Type B pancreatic cell (in vitro differentiated cells): ENCODE results near the gene TRAF7. TPM values are rescaled to one million over a fixed set of nuclear protein-coding genes. Genes with fewer than 3 reads are reported as not detected.
"Not testable (repeated sequence)": the region's sequence is repeated elsewhere in the genome, so short reads cannot be mapped to it uniquely, and the experiment has no call there.

ENCODE experiments used
- DNase-seq: peaks from one replicate; pipeline ENCODE4 v3.0.0; 2021; ENCODE audit warnings: mixed read lengths; ENCODE audit not compliant: unreplicated experiment; ENCODE audit errors: extremely low spot score
- H3K27ac Mint-ChIP-seq: 2 replicates; pipeline ENCODE4 v1.8.0; 2021; ENCODE audit warnings: mild to moderate bottlenecking, mixed read lengths
- H3K27me3 Mint-ChIP-seq: 2 replicates; pipeline ENCODE4 v1.8.0; 2021; ENCODE audit warnings: mixed read lengths
- H3K36me3 Mint-ChIP-seq: 2 replicates; pipeline ENCODE4 v1.8.0; 2021; ENCODE audit warnings: mixed read lengths
- H3K4me1 Mint-ChIP-seq: one replicate; pipeline ENCODE4 v1.8.0; 2021; ENCODE audit warnings: mixed read lengths; ENCODE audit not compliant: unreplicated experiment
- H3K4me3 Mint-ChIP-seq: 2 replicates; pipeline ENCODE4 v1.8.0; 2021; ENCODE audit warnings: mild to moderate bottlenecking, mixed read lengths
- H3K9me3 Mint-ChIP-seq: 2 replicates; pipeline ENCODE4 v1.8.0; 2021; ENCODE audit warnings: mixed read lengths
- CTCF ChIP-seq: fragments of 200-600 bp; sonication (generic); conservative IDR thresholded peaks from 2 replicates; pipeline ENCODE4 v1.5.0; 2021; ENCODE audit warnings: antibody characterized with exemption, mild to moderate bottlenecking
- total RNA-seq: library from RNA; stranded (reverse); gene quantifications from 2 replicates; pipeline ENCODE4 v1.2.1, GENCODE V29; 2021; ENCODE audit warnings: low replicate concordance

TRAF7 gene
- total RNA-seq, 1 donor from 2014 or later, result 71.0 TPM

DNA sequence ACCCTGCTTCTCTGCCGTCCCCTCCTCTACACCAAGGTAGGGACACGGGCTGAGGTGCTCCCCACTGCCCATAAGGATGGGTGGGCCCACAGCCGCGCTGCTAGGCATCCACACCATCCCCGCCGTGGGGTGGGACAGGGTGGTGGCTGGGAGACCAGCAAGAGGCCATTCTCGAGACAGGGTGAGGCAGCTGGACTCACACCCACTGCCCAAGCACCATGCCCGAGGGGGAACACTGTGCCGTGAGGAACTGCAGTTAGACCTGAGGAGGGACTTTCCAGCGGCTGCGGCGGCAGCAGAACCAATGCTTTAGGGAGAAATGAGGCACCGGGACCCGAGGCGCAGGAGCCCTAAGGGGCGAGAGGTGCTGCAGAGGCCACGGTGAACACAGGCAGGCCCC lies 33.2 kb upstream of the TRAF7 start:
- Mint-ChIP-seq H3K4me1 (peaks cover 10% of the 10 kb centered on the region), H3K27me3 (no peaks in the 10 kb centered on the region), H3K36me3 (no peaks in the 10 kb centered on the region), H3K27ac (no peak overlapping the region), H3K4me3 (no peak overlapping the region), H3K9me3 (no peaks in the 10 kb centered on the region)
- DNase-seq, result no peak
- TF ChIP-seq CTCF, result no peak

DNA sequence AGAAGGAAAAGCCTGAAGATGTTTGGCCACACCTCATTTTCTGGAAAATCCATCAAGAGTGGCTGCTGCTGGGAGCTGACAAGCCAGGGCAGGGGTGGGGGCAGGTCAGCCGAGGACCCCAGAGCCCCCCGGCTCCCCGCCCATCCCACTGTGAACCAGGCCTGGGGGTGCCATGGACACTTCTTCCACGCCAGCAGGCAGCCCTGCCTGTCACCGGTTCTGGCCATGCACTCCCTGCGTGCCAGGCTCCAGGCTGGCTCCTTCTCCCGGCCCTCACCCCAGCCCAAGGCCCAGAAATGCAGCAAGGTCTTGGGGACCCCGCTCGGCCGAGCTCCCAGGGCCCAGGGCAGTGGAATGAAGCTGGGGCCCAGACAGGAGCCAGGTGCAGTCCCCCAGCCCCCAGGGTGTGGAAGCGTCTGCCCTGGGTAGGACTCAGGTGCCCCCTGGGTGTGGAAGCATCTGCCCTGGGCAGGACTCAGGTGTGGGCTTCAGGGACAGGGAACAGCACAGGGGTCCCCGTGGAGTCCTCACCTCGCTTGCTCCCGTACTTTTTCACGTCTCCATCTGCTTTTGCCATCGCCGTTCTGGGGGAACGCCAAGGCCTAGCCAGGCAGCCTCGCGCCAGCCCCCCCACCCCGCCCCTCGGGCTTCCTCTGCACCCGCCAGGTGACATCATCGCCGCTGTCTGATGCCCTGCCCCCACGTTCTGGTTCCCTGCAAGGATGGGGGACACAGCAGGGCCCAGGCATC lies 32.5 kb upstream of the TRAF7 start:
- H3K4me3 Mint-ChIP-seq, DNase-seq, H3K36me3 Mint-ChIP-seq, H3K4me1 Mint-ChIP-seq, H3K9me3 Mint-ChIP-seq, H3K27me3 Mint-ChIP-seq, H3K27ac Mint-ChIP-seq: not testable (repeated sequence)

- H3K27ac Mint-ChIP-seq, H3K36me3 Mint-ChIP-seq, H3K27me3 Mint-ChIP-seq, DNase-seq, H3K9me3 Mint-ChIP-seq, H3K4me1 Mint-ChIP-seq, H3K4me3 Mint-ChIP-seq: not testable (repeated sequence)
These were observed 31.7 kb upstream of the TRAF7 start for GRCh38 chr16:2123706-2124376.

GRCh38 chr16:2124377-2124693 lies 31.2 kb upstream of the TRAF7 start:
- H3K4me1 Mint-ChIP-seq, H3K27me3 Mint-ChIP-seq: not testable (repeated sequence)
- H3K4me3 Mint-ChIP-seq, result peak overlapping the region; percentile 31

DNA sequence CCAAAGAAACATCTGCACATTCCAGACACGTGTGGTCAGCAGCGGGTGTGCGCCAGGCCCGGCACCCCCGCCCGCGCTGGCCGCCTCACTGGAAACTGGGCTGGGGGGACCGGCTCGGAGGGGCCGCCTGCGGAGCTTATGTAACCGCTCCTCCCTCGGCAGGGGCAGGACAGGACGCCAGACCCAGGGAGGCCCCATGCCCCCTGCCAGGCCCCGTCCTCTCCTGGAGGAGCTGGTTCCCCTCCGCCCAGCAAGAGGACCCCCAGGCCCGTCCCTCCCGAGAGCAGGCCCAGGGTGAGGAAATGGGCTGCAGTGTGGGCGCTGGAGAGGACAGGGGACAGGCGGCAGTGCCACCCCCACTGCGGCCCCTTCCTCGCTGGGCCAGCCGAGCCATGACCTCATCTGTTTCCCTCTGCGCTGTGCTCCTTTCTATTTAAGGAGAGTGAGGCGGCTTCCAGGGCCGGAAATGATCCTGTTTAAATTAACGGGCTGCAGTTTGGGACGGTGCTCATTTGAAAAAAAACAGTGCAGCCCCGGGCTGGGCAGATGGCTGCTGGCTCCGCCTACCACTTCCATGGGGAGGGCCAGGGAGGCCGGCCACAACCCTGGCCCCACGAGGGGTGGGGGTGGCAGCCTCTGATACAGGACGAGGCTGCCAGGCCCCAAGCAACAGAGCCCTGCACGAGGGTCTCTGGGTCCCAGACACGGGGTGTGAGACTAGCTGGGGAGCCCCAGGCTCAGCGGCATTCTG lies 30.7 kb upstream of the TRAF7 start:
- H3K4me1 Mint-ChIP-seq, H3K27me3 Mint-ChIP-seq, DNase-seq, H3K36me3 Mint-ChIP-seq, H3K9me3 Mint-ChIP-seq: not testable (repeated sequence)
- Mint-ChIP-seq H3K4me3 (peak overlapping the region; percentile 77), H3K27ac (peak overlapping the region; percentile 61)

More at GRCh38 chr16:2124377-2124693, 31.2 kb upstream of the TRAF7 start:
- H3K9me3 Mint-ChIP-seq, H3K36me3 Mint-ChIP-seq, DNase-seq: not testable (repeated sequence)
- H3K27ac Mint-ChIP-seq, result peak overlapping the region; percentile 61

DNA sequence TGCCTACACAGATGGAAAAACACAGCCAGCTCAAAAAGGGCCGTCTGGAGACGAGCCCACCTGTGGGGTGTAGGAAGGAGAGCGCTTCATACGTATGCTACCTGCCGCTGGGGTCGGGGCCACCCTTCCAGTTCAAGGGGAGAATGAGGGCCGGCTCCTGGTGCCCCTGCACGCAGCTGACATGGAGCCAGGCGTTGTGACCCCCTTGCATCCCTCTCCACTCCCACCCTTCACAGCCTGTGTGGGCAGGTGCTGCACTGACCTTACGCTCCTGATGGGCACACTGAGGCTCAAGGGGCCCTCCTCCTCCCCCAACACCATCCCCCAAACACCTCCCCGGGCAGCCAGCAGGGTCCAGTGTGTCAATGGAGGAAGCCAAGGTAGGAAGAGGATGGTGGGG lies 30.0 kb upstream of the TRAF7 start:
- H3K4me3 Mint-ChIP-seq, result peak overlapping the region; percentile 77
- not testable (repeated sequence) for H3K4me1 Mint-ChIP-seq, H3K36me3 Mint-ChIP-seq, H3K9me3 Mint-ChIP-seq, H3K27me3 Mint-ChIP-seq, DNase-seq
- peak overlapping the region; percentile 61 for H3K27ac Mint-ChIP-seq

DNA sequence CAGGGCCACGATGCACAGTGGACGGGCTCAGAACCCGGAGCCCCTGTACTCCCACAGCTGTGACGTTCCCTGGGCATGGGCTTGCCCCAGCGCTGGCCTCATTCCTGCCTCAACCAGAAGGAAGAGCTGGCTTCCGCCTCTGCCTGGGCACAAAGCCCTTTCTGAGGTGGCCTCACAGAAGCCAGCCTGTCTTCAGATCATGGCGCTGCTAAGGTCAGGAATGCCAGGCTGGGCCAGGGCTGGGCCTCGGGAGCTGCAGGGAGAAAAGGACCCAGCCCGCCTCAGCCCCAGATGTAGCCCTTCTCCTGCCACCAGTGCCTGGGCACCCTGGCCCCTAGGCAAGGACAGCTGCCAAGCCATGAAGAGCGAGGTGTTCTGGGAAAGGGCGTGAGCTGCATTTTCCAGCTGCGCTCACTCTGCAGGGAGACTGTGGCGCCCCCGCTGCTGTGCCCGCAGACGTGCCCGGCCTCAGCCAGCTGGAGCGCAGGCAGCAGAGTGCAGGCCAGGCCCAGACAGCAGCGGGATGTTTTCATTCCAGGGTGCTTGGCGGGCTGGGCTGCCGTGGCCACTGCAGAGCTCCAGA lies 29.3 kb upstream of the TRAF7 start:
- not testable (repeated sequence) for H3K4me3 Mint-ChIP-seq, H3K9me3 Mint-ChIP-seq, H3K36me3 Mint-ChIP-seq, H3K4me1 Mint-ChIP-seq, H3K27ac Mint-ChIP-seq, H3K27me3 Mint-ChIP-seq, DNase-seq

GRCh38 chr16:2126928-2127556 lies 28.5 kb upstream of the TRAF7 start:
- not testable (repeated sequence) for H3K4me3 Mint-ChIP-seq, H3K36me3 Mint-ChIP-seq, H3K27ac Mint-ChIP-seq, H3K27me3 Mint-ChIP-seq, DNase-seq, H3K4me1 Mint-ChIP-seq, H3K9me3 Mint-ChIP-seq

GRCh38 chr16:2127630-2128280 lies 27.8 kb upstream of the TRAF7 start:
- not testable (repeated sequence) for H3K9me3 Mint-ChIP-seq, H3K4me1 Mint-ChIP-seq, H3K27me3 Mint-ChIP-seq, H3K27ac Mint-ChIP-seq, H3K36me3 Mint-ChIP-seq, DNase-seq
- H3K4me3 Mint-ChIP-seq, result peak overlapping the region; percentile 65

DNA sequence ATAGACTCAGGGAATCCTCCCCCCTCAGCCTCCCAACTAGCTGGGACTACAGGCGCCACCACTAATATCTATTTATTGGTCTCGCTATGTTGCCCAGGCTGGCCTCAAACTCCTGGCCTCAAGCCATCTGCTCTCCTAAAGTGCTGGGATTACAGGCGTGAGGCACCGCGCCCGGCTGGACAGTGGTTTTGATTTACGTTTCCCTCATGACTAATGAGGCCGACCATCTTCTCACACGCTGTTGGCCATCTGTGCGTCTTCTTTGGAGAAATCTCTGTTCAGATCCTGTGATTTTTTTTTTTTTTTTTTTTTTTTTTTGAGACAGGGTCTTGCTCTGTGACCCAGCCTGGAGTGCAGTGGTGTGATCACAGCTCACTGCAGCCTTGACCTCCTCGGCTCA lies 26.3 kb upstream of the TRAF7 start:
- peak overlapping the region; percentile 95 for H3K27ac Mint-ChIP-seq
- not testable (repeated sequence) for H3K4me3 Mint-ChIP-seq, H3K36me3 Mint-ChIP-seq, H3K27me3 Mint-ChIP-seq, DNase-seq, H3K9me3 Mint-ChIP-seq, H3K4me1 Mint-ChIP-seq

- Mint-ChIP-seq H3K4me3 (peak overlapping the region; percentile 60), H3K27ac (peak overlapping the region; percentile 72)
- not testable (repeated sequence) for H3K4me1 Mint-ChIP-seq, H3K36me3 Mint-ChIP-seq, H3K27me3 Mint-ChIP-seq, DNase-seq, H3K9me3 Mint-ChIP-seq
These were observed 25.6 kb upstream of the TRAF7 start for GRCh38 chr16:2129890-2130447.

- H3K27ac Mint-ChIP-seq, H3K4me3 Mint-ChIP-seq, H3K9me3 Mint-ChIP-seq, H3K4me1 Mint-ChIP-seq, DNase-seq, H3K27me3 Mint-ChIP-seq, H3K36me3 Mint-ChIP-seq: not testable (repeated sequence)
These were observed 21.8 kb upstream of the TRAF7 start for GRCh38 chr16:2133797-2134196.
